WERI-Rb-1 (cell line): ENCODE results near the gene TREM1.

ENCODE experiments used
- DNase-seq: peaks from one replicate; pipeline ENCODE4 v3.0.0-alpha.2; 2020
- H3K27ac ChIP-seq: fragments of 250-450 bp; sonication (Bioruptor Pico); 2 replicates; pipeline ENCODE4 v1.5.1; 2020; ENCODE audit warnings: mild to moderate bottlenecking, moderate library complexity
- H3K27me3 ChIP-seq: fragments of 250-450 bp; sonication (Bioruptor Pico); 2 replicates; pipeline ENCODE4 v1.5.1; 2021; ENCODE audit warnings: mild to moderate bottlenecking, low read depth, moderate library complexity; ENCODE audit not compliant: insufficient read depth, severe bottlenecking
- H3K36me3 ChIP-seq: fragments of 250-450 bp; sonication (Bioruptor Pico); 2 replicates; pipeline ENCODE4 v1.5.1; 2020; ENCODE audit warnings: mild to moderate bottlenecking, moderate library complexity
- H3K4me3 ChIP-seq: 2 replicates; pipeline ENCODE4 v1.5.1; 2011; ENCODE audit warnings: low read depth, mild to moderate bottlenecking, control low read depth, low read length
- H3K9me3 ChIP-seq: fragments of 250-450 bp; sonication (Bioruptor Pico); 2 replicates; pipeline ENCODE4 v1.5.1; 2021; ENCODE audit warnings: mild to moderate bottlenecking, moderate library complexity; ENCODE audit not compliant: severe bottlenecking
- CTCF ChIP-seq: IDR thresholded peaks from 2 replicates; pipeline ENCODE4 v1.5.1; 2011; ENCODE audit warnings: low read depth, mild to moderate bottlenecking, control low read depth, inconsistent platforms, low read length

TREM1 gene

GRCh38 chr6:41266541-41266940 is 19.9 kb downstream of the TREM1 start:
- Histone ChIP-seq H3K27ac (no peak overlapping the region), H3K4me3 (no peak overlapping the region), H3K36me3 (no peaks in the 10 kb centered on the region), H3K27me3 (peaks cover 3% of the 10 kb centered on the region), H3K9me3 (peaks cover 10% of the 10 kb centered on the region)
- DNase-seq: no peak
- TF ChIP-seq CTCF: no peak

GRCh38 chr6:41263267-41263666 is 23.2 kb downstream of the TREM1 start:
- no peak for TF ChIP-seq CTCF
- no peaks in the 10 kb centered on the region for H3K27me3 ChIP-seq
- H3K4me3 ChIP-seq: no peak overlapping the region
- H3K9me3 ChIP-seq: peaks cover 19% of the 10 kb centered on the region
- no peaks in the 10 kb centered on the region for H3K36me3 ChIP-seq
- no peak overlapping the region for H3K27ac ChIP-seq
- no peak for DNase-seq

GRCh38 chr6:41262401-41262800 is 24.1 kb downstream of the TREM1 start:
- no peak overlapping the region for H3K4me3 ChIP-seq
- no peaks in the 10 kb centered on the region for H3K27me3 ChIP-seq
- no peak for DNase-seq
- no peak overlapping the region for H3K27ac ChIP-seq
- no peak for TF ChIP-seq CTCF
- H3K36me3 ChIP-seq: no peaks in the 10 kb centered on the region
- H3K9me3 ChIP-seq: peaks cover 19% of the 10 kb centered on the region

- Histone ChIP-seq H3K4me3 (no peak overlapping the region), H3K27me3 (peaks cover 6% of the 10 kb centered on the region), H3K9me3 (peaks cover 13% of the 10 kb centered on the region), H3K36me3 (no peaks in the 10 kb centered on the region), H3K27ac (no peak overlapping the region)
- TF ChIP-seq CTCF: no peak
- DNase-seq: no peak
Observed at GRCh38 chr6:41258196-41258493, 28.3 kb downstream of the TREM1 start.

GRCh38 chr6:41257369-41258195 is 28.9 kb downstream of the TREM1 start:
- Histone ChIP-seq H3K4me3 (no peak overlapping the region), H3K27me3 (peaks cover 10% of the 10 kb centered on the region), H3K36me3 (no peaks in the 10 kb centered on the region), H3K9me3 (peaks cover 12% of the 10 kb centered on the region), H3K27ac (no peak overlapping the region)
- no peak for DNase-seq
- TF ChIP-seq CTCF: no peak

GRCh38 chr6:41256383-41256782 is 30.1 kb downstream of the TREM1 start:
- TF ChIP-seq CTCF: no peak
- H3K9me3 ChIP-seq: peaks cover 8% of the 10 kb centered on the region
- H3K27ac ChIP-seq: no peak overlapping the region
- H3K36me3 ChIP-seq: no peaks in the 10 kb centered on the region
- H3K4me3 ChIP-seq: no peak overlapping the region
- DNase-seq: no peak
- H3K27me3 ChIP-seq: peaks cover 21% of the 10 kb centered on the region
